Suppressor macrophage treated with lipopolysaccharide for 4 hours (primary cell): ENCODE results near the gene ANO7.

ENCODE experiments used
- DNase-seq: peaks from one replicate; pipeline ENCODE4 v3.0.0-alpha.2; 2020

Gene ANO7

DNA sequence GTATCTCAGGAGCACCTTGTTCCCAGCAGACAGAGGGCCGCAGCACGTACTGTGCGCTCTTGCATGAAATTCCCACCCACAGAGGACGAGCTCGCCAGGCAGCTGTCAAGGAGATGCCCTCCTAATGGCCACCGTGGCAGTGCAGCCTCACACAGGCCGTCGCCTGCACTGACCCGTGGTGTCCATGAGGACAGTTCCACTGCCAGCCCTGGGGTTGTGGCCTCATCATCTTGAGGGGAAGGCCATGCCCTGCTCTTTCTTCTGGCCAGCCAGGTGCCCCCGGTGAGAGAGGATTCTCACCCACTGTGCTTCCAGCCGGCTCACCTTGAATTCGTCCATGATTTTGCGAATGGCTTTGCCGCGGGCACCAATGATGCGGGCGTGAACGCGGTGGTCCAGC, 42.0 kb downstream of the ANO7 start:
- DNase-seq = no peak

GRCh38 chr2:241232736-241233575, 44.5 kb downstream of the ANO7 start:
- no peak for DNase-seq

- no peak for DNase-seq
Observed at GRCh38 chr2:241234066-241234790, 45.8 kb downstream of the ANO7 start.

DNA sequence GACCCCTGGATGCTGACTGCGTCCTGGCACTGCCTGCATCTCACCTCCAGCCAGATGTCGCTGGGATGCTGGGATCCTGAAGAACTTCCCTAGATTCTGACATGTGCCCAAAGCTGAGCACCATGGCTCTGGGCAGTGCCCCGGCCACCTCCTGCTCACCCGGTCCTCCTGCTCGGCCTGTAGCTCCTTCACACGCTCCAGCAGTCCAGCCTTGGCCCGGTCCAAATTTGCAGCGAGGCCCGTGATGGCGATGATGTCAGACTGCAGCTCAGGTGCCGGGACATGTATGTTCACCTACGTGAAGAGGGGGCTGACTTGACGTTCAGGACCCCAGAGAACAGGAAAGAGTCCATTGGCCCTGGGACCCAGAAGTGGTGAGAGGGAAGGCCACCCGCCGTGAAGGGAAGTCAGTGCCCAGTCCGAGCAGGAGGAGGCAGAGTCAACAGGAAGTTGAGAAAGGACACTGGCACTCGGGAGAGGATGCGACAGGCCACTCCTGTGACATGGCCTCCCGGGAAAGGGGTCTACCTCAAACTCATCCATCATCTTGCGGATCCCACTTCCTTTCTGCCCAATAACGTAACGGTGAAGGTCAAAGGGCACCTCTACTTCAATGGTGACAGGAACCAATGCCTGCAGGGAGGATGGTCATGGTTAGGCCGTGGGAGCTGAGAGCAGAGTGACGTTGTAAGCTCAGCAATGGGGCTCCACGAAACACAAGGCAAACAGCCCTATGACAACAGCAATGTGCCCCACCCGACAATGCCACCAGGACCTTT, 46.7 kb downstream of the ANO7 start:
- no peak for DNase-seq

- no peak for DNase-seq
Observed at GRCh38 chr2:241235859-241236593, 47.5 kb downstream of the ANO7 start.

- no peak for DNase-seq
Observed at GRCh38 chr2:241237047-241237446, 48.6 kb downstream of the ANO7 start.

- no peak for DNase-seq
Observed at GRCh38 chr2:241237949-241238371, 49.5 kb downstream of the ANO7 start.

DNA sequence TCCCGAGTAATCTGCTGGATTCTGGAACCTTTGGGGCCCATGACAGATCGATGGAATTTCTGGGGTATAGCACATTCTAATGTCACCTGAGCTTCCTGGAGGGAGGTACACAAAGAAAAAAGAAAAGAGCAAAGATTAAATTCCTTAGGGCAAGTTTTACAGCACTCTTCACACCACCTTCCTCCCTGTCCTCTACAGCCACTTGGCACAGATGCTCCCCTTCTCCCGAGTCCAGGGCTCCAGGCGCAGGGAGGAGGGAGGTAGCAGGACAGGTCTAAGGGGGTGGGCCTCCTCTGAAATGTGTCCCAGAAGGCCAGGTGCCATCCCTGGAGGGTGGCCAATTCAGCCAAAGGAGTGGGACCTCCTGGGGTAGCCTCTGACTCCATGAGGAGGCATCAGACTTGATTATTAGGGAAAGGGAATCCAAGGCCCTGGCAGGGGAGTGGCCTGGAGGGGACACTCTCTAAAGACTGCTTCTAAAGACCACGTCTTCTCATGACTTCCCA, 50.3 kb downstream of the ANO7 start:
- no peak for DNase-seq

DNA sequence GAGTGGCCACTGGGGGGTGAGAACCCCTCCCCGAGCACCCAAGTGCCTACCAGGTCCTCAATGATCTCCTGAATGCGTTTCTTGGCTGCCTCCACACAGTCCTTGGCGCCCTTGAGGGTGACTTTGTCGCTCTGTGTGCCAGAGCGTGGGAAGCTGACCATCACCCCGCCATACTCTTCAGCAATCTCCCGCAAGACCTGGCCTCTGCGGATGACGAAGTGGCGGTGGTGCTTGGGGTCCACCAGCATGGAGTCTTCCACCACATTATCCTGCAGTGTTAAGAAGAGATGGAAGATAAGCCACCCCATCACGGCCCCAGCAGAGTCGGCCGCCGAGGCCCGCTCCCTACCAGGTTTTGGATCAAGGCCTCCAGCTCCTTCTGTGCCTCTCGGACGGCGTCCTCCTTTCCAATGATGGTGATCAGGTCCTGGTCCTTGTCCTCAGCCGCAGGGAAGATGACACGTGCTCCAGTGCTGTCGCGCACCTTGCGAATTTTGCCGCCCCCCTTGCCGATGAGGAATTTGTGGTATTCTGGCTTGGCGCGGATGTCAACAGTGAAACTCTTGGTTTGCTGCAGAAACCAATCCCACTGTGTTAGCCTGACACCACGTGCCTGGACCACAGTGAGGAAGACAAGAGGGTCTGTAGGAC, 51.2 kb downstream of the ANO7 start:
- DNase-seq = no peak

GRCh38 chr2:241240320-241241004, 52.0 kb downstream of the ANO7 start:
- no peak for DNase-seq

- DNase-seq = no peak
Observed at GRCh38 chr2:241241669-241242068, 53.2 kb downstream of the ANO7 start.

GRCh38 chr2:241242306-241242705, 53.8 kb downstream of the ANO7 start:
- no peak for DNase-seq

DNA sequence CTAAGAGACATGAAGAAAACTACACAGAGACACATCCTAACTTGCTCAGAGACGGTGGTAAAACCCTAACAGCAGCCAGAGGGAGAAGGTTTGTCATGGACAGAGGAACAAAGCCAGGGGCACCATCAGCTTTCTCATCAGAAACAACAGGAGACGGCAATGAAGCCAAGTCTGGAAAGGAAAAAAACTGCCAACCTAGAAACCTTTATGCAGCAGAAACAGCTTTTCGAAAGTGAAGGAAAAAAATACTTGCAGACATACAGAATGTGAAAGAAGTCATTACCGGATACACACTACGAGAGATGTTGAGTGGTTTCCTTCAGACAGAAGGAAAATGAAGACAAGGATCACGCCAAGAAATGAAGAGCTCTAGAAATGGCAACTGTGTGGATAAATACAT, 55.9 kb downstream of the ANO7 start:
- no peak for DNase-seq

- no peak for DNase-seq
Observed at GRCh38 chr2:241248289-241248688, 59.8 kb downstream of the ANO7 start.

DNA sequence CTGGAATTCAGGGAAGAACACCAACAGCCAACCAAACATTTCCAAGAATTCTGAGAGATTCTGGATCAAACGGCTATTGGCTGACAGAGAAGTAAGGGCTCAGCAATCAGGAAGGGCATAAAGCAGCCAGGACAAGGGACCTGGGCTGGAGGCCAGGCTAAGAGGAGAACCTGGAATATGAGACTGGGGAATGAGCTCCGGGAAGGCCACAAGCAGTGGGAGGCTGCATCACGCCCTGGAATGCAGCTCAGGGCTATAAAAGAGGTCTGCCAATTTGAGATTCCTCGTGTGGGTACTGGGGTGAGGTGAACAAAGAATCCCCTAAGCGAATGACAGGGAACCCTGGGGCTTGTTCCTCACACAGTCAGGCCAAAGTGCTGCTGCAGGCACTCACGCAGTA, 60.4 kb downstream of the ANO7 start:
- DNase-seq = no peak

DNA sequence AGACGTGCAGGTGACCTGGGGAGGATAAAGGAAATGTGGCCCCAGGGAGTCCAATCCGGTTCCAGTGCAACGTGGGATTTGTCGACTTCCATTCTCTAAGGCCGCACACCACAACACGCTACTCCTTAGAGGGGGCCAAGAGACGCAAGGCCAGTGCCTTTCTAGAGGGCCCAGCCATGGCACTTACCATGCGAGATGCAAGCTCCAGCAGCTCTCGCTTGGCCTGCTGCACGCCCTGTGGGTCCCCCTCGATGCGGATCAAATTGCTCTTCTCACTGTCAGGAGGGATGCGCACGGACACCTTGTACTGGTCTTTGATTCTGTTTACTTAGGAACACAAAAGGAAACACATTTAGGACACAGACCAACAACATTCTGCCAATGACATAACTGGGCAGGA, 61.2 kb downstream of the ANO7 start:
- no peak for DNase-seq

DNA sequence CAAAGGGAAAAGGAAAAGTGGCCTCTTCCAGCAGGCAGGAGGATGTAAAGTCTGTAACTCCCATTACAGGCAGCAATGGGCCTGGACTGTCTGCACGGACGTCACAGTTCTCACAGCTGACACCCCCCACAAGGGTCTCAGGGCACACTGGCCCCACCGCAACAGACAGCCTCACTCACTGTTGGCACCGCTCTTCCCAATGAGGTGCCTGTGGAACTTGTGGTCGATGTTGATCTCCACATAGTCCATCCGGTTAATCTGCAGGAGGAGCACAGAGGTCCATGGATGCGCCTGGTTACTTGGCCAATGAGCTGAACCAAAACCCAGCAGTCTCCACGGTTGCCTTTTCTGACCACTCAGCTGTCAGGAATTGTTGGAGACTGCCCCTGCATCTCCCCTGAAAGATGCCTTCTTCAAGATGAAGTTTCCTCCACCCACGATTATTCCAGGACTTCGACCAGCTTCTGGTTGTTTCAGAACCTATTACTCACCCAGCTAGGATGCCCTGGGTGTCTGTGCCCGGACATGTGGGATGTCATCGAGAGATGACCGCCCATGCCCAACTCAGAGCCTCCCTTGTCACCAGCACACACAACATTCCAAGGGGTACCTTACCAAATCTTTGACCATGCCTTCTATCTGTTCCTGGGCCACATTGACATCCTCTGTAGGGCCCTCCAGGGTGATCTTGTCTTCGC, 64.5 kb downstream of the ANO7 start:
- DNase-seq = no peak

- DNase-seq = no peak
Observed at GRCh38 chr2:241254904-241255351, 66.5 kb downstream of the ANO7 start.

DNA sequence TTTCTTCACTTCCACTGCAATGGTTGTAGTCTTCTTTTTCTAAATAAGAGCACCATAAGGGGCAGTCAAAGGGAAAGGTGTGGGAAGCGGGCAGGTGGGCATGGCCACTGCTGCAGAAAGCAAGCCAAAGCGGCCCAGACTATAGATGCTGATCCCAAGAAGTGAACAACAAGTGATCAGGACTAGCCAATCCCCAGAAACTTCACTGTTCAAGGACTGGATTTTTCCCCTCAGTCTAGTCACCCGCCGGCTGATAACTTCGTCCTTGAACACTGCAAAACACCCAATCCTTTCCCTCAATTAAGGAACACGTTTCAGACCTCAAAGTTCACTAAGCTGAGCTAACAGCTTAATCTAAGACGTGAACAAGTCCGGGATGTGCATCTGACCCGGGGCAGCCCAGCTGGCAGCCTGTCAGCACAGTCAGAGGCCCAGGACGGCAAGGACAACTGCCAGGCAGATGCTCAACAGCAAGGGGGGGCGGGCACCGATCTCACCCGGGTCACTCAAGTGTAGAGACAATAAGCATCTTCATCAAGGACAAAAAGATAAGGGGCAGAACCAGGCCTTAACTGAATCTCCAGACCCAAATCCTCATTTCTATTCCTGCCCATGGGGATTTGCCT, 67.2 kb downstream of the ANO7 start:
- no peak for DNase-seq

- no peak for DNase-seq
Observed at GRCh38 chr2:241256168-241256545, 67.7 kb downstream of the ANO7 start.
